ENCODE data around the gene SMYD3. TPM values are rescaled to one million over a fixed set of nuclear protein-coding genes. Genes with fewer than 3 reads are reported as not detected.

The SMYD3 gene
- total and polyA plus RNA-seq, 2 of the 4 experiments (the other 2 are of a cell fraction), result 26.5 to 37.6 TPM

DNA sequence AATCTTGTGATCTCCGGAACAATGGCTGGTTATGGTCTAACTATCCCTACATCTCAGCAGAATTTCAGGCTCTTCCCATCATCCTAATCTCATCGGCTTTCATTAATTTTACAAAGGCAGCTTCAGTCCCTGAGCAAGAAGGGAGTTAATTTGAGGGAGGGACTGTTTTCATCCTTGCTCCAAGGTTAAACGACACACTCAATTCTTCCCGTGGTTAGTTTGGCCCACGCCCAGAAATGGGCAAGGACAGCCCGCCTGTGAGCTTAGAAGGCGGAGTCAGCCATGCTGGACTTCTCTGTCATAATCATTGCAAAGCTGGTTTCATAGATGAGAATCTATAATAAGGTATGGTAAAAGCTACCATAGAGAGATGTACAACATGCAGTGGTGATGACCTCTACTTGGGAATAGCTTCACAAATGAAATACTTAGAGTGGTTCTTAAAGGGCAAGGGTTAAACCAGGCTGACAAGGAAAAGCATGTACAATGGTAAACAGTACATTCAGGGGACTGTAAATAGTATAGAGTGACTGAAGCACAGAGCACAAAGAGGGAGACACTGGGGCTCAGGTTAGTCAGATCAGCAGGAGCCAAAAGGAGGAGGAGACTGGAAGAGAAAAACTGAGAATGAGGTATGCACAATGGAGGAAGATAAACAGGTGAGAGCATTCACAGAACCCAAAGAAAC lies 108.8 kb downstream of the SMYD3 start:
- Histone ChIP-seq H3K56ac (ENCODE audit: extremely low read depth, insufficient read depth, low read length) (no peak overlapping the region), H3K36me3 (ENCODE audit: control insufficient read depth, insufficient read depth, low read length) (no peaks in the 10 kb centered on the region), H4K5ac (ENCODE audit: low read depth, low read length) (no peak overlapping the region), H3K9ac (ENCODE audit: low read depth, low read length) (no peak overlapping the region), H4K8ac (ENCODE audit: low read depth in 2 of 2, low read length in 2 of 2) (no peak overlapping the region), H3K14ac (replicated peaks; ENCODE audit: low read depth, low read length) (no peak overlapping the region), H2AK9ac (replicated peaks; ENCODE audit: low read depth, low read length, poor library complexity) (no peak overlapping the region), H4K20me1 (ENCODE audit: insufficient read depth, low read length) (no peaks in the 10 kb centered on the region), H3K9me3 (ENCODE audit: control insufficient read depth, insufficient read depth, low read length) (no peaks in the 10 kb centered on the region), H3K9me1 (ENCODE audit: insufficient read depth, low read length) (no peaks in the 10 kb centered on the region; the same call in 1 of the 2 replicates), H2BK5ac (ENCODE audit: low read depth, low read length, poor library complexity, severe bottlenecking) (no peak overlapping the region), H2BK120ac (ENCODE audit: low read depth, low read length) (no peak overlapping the region), H2BK20ac (ENCODE audit: low read depth, low read length) (no peak overlapping the region), H3K4ac (ENCODE audit: low read depth, low read length) (no peak overlapping the region), H3K4me2 (ENCODE audit: low read depth, low read length) (no peak overlapping the region), H2AK5ac (ENCODE audit: low read depth, low read length) (no peak overlapping the region), H3K4me1 (ENCODE audit: control insufficient read depth, insufficient read depth, low read length) (peaks cover 2% of the 10 kb centered on the region; the same call in 1 of the 2 replicates), H2BK15ac (ENCODE audit: low read depth, low read length) (no peak overlapping the region), H3K23ac (ENCODE audit: low read depth, low read length) (no peak overlapping the region), H3K27me3 (ENCODE audit: control insufficient read depth, insufficient read depth, low read length) (no peaks in the 10 kb centered on the region), H3K79me1 (ENCODE audit: low read depth in 1 of 2, low read length in 2 of 2) (peaks cover 3 to 13% of the 10 kb centered on the region in 2 experiments), H3K27ac (ENCODE audit: insufficient read depth, low read length) (no peak overlapping the region), H2AFZ (replicated peaks; ENCODE audit: low read length, poor library complexity) (no peak overlapping the region), H3K18ac (ENCODE audit: low read depth, low read length) (no peak overlapping the region), H4K91ac (ENCODE audit: insufficient read depth, low read depth, low read length) (no peak overlapping the region), H3K4me3 (ENCODE audit: insufficient read depth, low read depth, low read length) (no peak overlapping the region)
- WGBS, 2 experiments (ENCODE audit: extremely low coverage in 2 of 2, insufficient read length in 1 of 2), result no CpG with 5 or more reads among the region's 7 CpGs
- ChIA-PET POLR2A (ENCODE audit: unreplicated experiment) (no interaction called here), CTCF (no interaction called here)
- DNase-seq (no peak), ATAC-seq (ENCODE audit: low read depth) (no peak)
- intact Hi-C loops (cut with micrococcal nuclease), result no loop called here
- BruUV-seq (replicated peaks), result no TSS peak
- TF ChIP-seq MAFK (IDR thresholded peaks at IDR 0.05; ENCODE audit: low read depth, low read length), result no peak
- no peak for TF ChIP-seq USF2 (IDR thresholded peaks at IDR 0.05; ENCODE audit: low read depth, low read length)
- TF ChIP-seq POLR2A (IDR thresholded peaks at IDR 0.05; ENCODE audit: low read depth, low read length), result no peak
- no peak for TF ChIP-seq MXI1 (IDR thresholded peaks at IDR 0.05; ENCODE audit: borderline replicate concordance, low read depth, low read length)
- no peak for TF ChIP-seq RFX5 (IDR thresholded peaks at IDR 0.05; ENCODE audit: low read depth, low read length)
- dilution Hi-C loops (cut with HindIII; ENCODE audit: low sequenced_read_pairs, unreplicated experiment), result no loop called here
- in situ Hi-C loops (cut with MboI; ENCODE audit: low sequenced_read_pairs), result no loop called here
